KMS-11 (cell line): ENCODE data around the gene FOXD1.

Experiments used
- H2AFZ ChIP-seq: fragments of 200-600 bp; sonication (generic); 2 replicates; pipeline ENCODE4 v1.6.1; 2016; ENCODE audit warnings: antibody characterized with exemption, mixed run types, low read depth
- H3K27ac ChIP-seq: fragments of 200-600 bp; sonication (generic); 2 replicates; pipeline ENCODE4 v1.6.1; 2016; ENCODE audit warnings: mild to moderate bottlenecking, mixed run types
- H3K27me3 ChIP-seq: fragments of 200-600 bp; sonication (generic); 2 replicates; pipeline ENCODE4 v1.6.1; 2017; ENCODE audit warnings: mild to moderate bottlenecking, low read depth, mixed run types, moderate library complexity; ENCODE audit not compliant: insufficient read depth
- H3K36me3 ChIP-seq: fragments of 200-600 bp; sonication (generic); 2 replicates; pipeline ENCODE4 v1.6.1; 2017; ENCODE audit warnings: mild to moderate bottlenecking, mixed run types; ENCODE audit not compliant: insufficient read depth
- H3K4me1 ChIP-seq: fragments of 200-600 bp; sonication (generic); 2 replicates; pipeline ENCODE4 v1.6.1; 2016; ENCODE audit warnings: mild to moderate bottlenecking, low read depth, mixed run types; ENCODE audit not compliant: poor library complexity, severe bottlenecking
- H3K4me2 ChIP-seq: fragments of 200-600 bp; sonication (generic); 2 replicates; pipeline ENCODE4 v1.7.0; 2016; ENCODE audit warnings: mild to moderate bottlenecking, mixed run types
- H3K4me3 ChIP-seq: fragments of 200-600 bp; sonication (generic); IDR thresholded peaks from 2 replicates; pipeline ENCODE4 v1.6.1; 2017; ENCODE audit warnings: low read depth, low read length, mixed read lengths; ENCODE audit not compliant: insufficient read depth
- H3K79me2 ChIP-seq: fragments of 200-600 bp; sonication (generic); 2 replicates; pipeline ENCODE4 v1.6.1; 2016; ENCODE audit warnings: low read depth, mixed run types; ENCODE audit not compliant: insufficient read depth
- H3K9ac ChIP-seq: fragments of 200-600 bp; sonication (generic); 2 replicates; pipeline ENCODE4 v1.6.1; 2016; ENCODE audit warnings: mild to moderate bottlenecking, mixed run types
- H4K20me1 ChIP-seq: fragments of 200-600 bp; sonication (generic); 2 replicates; pipeline ENCODE4 v1.6.1; 2016; ENCODE audit warnings: mild to moderate bottlenecking, mixed run types; ENCODE audit not compliant: insufficient read depth
- TF ChIP-seq, protein P1 (sequence below): fragments of 200-600 bp; sonication (generic); conservative IDR thresholded peaks from 2 replicates; pipeline ENCODE4 v1.6.1; 2017; ENCODE audit warnings: low read depth, mild to moderate bottlenecking, antibody characterized with exemption, low read length, moderate library complexity, mixed read lengths

The FOXD1 gene

GRCh38 chr5:73399775-73400174, 48.8 kb downstream of the FOXD1 start:
- no peak overlapping the region for H2AFZ ChIP-seq
- TF ChIP-seq, protein P1, sequence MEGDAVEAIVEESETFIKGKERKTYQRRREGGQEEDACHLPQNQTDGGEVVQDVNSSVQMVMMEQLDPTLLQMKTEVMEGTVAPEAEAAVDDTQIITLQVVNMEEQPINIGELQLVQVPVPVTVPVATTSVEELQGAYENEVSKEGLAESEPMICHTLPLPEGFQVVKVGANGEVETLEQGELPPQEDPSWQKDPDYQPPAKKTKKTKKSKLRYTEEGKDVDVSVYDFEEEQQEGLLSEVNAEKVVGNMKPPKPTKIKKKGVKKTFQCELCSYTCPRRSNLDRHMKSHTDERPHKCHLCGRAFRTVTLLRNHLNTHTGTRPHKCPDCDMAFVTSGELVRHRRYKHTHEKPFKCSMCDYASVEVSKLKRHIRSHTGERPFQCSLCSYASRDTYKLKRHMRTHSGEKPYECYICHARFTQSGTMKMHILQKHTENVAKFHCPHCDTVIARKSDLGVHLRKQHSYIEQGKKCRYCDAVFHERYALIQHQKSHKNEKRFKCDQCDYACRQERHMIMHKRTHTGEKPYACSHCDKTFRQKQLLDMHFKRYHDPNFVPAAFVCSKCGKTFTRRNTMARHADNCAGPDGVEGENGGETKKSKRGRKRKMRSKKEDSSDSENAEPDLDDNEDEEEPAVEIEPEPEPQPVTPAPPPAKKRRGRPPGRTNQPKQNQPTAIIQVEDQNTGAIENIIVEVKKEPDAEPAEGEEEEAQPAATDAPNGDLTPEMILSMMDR: no peak
- no peak overlapping the region for H3K9ac ChIP-seq
- no peaks in the 10 kb centered on the region for H4K20me1 ChIP-seq
- no peak overlapping the region for H3K4me3 ChIP-seq
- H3K27me3 ChIP-seq: no peaks in the 10 kb centered on the region
- no peaks in the 10 kb centered on the region for H3K4me1 ChIP-seq
- H3K36me3 ChIP-seq: no peaks in the 10 kb centered on the region
- no peak overlapping the region for H3K4me2 ChIP-seq
- H3K79me2 ChIP-seq: no peaks in the 10 kb centered on the region
- H3K27ac ChIP-seq: no peak overlapping the region
